ACHN (cell line): Measurements from ENCODE around the gene DYNLT4.
"Not testable (repeated sequence)": the region's sequence is repeated elsewhere in the genome, so short reads cannot be mapped to it uniquely, and the experiment has no call there.

Experiments
- DNase-seq: peaks from one replicate; pipeline ENCODE4 v3.0.0-alpha.2; 2015
- in situ Hi-C: cut with HindIII; loops from 2 replicates; pipeline ENCODE4 v1.10.0; 2017; ENCODE audit warnings: low sequenced_read_pairs, low pct_ligation_motif_present, low pct_unique_long_range_greater_than_20kb

Gene DYNLT4

DNA sequence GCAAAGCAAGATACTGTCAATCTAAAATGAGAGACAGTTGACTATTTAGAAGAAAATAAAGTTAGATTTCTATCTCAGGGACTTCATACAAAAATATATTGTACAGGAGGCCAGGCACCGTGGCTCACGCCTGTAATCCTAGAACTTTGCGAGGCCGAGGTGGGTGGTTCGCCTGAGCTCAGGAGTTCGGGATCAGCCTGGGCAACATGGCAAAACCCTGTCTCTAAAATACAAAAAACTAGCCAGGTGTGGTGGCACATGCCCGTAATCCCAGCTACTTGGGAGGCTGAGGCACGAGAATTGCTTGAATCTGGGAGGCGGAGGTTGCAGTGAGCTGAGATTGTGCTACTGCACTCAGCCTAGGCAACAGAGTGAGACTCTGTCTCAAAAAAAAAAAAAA is 8.8 kb upstream of the DYNLT4 start:
- DNase-seq, in situ Hi-C loops: not testable (repeated sequence)

DNA sequence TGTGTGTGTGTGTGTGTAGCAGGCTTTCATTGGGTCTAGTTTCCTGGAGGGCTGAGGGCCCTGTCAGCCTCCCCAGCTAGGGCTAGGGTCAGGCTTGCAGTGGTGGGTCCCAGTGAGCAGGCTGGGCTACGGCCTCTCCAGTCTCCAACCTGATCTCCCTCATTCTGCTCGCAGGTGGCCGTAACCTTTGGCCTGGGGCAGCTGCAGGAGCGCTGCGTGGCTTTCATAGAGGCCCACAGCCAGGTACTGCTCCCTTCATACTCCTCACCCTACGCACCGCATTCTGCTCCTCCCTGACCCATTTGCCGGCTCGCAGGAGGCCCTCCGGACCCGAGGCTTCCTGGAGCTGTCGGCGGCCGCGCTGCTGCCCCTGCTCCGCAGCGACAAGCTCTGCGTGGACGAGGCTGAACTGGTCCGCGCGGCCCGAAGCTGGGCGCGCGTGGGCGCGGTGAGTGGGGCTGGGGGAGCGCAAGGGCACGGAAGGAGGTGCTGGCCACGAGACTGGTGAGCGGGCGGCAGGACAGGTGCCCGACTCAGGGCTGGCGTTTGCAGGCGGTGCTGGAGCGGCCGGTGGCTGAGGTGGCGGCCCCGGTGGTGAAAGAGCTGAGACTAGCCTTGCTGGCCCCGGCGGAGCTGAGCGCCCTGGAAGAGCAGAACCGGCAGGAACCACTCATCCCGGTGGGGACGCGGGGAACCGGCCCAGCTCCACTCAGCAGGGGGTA is 5.8 kb upstream of the DYNLT4 start:
- no peak for DNase-seq
- in situ Hi-C loops: no loop called here

DNA sequence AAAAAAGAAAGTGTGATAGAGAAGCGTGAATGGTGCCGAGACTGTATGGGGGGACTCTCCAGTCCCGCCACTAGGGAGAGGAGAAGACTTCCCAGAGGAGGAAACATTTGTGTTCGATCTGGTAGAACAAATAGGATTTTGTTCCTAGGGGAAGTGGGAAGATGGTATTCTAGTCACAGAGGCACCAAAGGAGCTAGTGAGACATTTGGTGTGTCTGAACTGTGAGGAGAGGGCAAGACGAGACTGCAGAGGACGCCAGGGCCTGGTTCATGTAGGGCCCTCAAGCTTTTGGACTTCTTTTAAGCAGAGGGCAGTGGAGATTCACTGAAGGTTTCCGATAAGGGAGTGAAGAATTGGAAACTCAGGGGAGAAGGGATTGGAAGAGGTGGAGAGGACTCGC is 4.1 kb upstream of the DYNLT4 start:
- no peak for DNase-seq
- in situ Hi-C loops: no loop called here

DNA sequence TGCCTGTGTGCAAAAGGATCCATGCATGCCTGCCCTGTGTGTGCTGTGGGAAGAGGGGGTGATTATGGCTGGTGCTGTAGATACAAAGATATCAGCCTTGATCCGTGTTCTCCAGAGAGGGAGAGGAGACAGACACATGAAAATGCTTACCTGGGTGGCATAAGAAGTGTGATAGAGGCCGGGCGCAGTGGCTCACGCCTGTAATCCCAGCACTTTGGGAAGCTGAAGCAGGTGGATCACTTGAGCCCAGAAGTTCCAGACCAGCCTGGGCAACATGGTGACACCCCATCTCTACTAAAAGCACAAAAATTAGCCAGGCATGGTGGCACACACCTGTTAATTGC is 3.6 kb upstream of the DYNLT4 start:
- in situ Hi-C loops, DNase-seq: not testable (repeated sequence)

DNA sequence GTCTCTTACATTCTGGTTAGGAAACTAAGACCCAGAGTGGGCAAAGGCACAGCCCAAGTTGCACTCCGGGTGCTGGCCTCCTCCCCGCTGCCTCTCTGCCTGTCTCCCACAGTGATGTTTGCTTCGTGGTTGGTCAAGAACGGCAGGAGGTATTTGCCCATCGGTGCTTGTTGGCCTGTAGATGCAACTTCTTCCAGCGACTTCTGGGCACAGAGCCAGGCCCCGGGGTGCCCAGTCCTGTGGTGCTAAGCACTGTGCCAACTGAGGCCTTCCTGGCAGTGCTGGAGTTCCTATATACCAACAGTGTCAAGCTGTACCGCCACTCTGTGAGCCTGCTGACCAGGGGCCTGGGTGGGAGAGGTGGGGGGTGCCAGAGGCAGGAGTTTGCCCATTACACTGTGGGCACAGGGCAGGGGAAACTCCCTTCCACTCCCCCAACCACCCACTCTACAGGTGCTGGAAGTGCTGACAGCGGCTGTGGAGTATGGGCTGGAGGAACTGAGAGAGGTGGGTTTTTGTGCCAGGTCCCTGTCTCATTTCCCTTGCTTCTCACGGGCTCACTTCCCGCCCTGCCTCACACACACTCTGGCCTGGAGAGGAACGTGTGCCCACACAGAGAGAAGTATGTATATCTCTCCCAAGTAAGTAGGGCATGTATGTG is 3.1 kb upstream of the DYNLT4 start:
- peak; percentile 83 for DNase-seq
- in situ Hi-C loops: no loop called here

DNA sequence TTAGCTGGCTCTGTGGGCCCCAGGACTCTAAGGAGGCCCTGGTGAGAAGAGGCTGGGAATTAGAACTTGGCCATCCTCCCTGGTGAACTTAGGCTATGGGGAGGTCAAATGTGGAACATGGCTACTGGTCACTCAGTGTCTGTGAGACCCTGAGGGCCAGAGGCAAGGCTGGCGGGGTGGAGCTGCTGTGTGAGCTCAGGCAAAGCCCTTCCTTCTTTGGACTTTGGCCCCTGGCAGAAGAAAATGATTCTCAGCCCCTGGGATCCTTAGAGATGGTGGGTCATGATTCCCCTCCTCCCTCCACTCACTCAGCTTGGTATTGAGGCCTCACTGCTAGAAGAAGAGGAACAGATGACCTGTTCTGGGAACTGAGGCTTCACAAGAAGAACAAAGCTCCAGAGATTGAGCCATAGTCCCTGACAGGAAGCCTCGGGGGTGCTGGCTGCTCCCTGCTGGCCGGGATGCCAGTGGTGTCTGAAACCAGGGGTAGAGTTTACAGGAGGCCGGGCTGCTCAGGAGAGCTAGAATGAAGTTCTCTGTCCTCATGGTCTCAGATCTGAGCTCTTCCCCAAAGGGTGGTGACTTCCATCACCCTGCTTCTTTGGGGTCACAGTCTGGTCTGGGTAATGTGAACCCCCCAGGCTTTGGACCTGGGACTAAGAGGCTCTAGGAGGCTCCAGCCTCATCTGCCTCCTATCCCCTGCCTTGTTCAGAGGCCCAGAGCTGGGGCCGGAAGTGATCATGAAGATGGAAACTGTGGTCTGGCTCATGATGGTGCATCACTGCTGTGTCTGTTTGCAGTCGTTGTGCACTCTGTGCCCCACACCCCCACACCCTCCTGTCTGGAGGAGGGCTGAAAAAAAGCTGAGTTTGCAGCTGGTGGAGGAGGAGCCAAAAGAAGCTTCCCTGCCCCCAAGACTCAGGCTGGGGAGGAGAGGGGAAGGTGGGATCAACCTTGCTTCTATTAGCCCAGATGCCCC is 2.1 kb upstream of the DYNLT4 start:
- in situ Hi-C loops: no loop called here
- peak; percentile 27 for DNase-seq

DNA sequence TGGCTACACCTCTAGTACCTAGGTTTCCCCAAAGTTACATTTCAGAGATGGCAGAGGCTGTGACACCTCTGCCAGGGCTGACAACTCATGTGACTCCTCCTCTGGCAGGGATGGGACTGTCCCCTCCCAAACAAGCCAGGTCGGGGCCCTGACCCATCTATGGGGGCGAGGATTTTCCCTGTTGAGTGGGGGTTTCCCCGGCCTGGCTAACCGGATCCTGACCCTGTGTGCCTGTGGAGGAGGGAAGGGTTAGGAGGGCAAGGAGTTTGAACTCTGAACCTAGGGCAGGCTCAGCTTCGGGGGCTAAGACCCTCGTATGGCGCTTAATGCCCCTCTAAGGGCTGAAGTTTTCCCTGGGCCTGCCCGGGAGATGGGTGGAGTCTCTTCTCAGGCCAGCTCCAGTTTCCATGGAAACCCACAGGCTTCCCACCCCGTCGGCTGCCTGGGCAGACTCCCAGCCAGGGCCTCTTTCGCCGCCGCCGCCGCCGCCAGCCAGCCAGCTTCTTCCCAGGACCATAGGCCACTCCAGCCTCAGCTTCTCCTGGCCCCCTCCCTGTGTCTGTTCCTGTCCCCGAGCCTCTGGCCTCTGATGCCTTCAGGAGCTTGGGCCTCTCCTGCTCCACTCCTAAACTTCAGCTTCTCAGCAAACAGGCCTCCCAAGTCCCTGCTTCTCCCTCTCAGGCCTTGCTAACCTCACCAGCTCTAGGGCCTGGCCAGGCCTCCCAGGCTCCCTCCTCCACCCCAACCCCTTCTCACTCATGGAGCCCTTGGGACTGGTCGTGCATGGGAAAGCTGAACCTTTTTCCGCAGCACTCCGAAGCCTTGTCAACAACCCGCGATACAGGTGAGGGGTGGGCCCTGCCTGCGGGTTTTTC is 1.1 kb upstream of the DYNLT4 start, which contains the start of gene BTBD19:
Gene BTBD19, plus strand, starts transcription at position 461 of the 875 bp plus-strand sequence. Its CDS starts 298 bp downstream, at position 759.
- peak; percentile 76 for DNase-seq
- in situ Hi-C loops: no loop called here

DNA sequence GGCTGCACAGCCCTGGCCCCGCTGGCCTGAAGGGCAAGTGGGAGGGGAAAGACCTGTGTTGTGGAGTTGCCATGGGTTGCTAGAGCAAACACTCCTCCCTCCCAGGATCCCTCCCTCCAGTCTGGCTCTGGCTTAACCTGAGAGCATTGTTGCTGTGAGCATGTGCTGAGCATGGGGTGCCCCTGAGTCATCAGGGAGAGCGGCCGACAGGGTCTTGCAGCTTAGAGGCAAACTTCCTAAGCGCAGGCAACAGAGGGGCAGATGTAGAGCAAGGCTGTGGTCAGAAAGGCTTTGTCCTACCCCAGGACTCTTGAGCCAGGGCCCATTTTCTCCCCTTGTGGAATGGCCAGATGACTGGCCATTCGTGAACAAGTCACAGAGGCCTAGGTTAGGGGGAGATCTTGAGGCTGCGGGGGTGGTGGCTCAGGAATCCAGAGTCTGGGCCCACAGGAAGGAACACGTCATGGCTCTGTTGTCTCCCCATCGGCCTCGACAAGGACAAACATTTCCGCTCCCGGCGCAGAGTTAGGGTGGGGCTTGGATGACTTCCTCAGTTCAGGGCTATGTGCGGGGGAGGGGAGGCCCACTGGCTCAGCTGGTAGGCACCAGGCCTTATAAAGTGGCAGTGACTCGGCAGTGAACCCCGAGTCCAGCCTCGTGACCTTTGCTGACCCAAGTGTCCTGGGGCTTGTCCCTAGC is 362 bp upstream of the DYNLT4 start:
- in situ Hi-C loops: no loop called here
- peak; percentile 97 for DNase-seq

DNA sequence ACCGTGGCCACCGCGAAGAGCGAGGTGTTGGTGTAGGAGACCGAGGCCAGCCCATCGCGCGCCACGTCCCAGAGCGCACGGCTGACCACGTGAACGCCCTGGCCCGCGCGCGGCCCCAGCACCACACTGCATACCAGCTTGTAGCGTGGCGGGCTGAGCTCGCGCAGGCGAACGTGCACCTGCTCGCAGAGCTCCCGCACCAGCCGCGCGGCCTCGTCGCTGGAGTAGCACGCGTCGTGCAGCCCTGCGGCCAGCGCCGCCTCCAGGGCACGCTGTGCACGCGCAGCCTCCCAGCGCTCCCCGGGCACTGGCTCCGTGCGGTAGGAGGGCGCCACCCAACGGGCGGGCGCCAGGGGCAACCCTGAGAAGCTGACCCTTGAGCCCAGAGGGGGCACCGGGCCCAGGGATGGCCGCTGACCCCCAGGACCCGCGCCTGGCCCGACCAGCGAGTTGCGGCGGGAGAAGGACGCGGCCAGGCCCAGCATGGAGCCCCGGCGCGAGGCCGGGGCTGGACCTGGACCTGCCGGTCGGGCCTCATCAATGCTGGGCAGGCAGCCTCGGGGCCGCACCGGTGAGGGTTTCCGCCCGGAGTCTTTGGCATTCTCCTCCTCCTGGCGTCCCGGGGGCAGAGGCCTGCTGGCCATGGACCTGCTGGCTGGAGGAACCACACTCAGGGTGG is 987 bp downstream of the DYNLT4 start:
- DNase-seq: no peak
- in situ Hi-C loops: no loop called here

DNA sequence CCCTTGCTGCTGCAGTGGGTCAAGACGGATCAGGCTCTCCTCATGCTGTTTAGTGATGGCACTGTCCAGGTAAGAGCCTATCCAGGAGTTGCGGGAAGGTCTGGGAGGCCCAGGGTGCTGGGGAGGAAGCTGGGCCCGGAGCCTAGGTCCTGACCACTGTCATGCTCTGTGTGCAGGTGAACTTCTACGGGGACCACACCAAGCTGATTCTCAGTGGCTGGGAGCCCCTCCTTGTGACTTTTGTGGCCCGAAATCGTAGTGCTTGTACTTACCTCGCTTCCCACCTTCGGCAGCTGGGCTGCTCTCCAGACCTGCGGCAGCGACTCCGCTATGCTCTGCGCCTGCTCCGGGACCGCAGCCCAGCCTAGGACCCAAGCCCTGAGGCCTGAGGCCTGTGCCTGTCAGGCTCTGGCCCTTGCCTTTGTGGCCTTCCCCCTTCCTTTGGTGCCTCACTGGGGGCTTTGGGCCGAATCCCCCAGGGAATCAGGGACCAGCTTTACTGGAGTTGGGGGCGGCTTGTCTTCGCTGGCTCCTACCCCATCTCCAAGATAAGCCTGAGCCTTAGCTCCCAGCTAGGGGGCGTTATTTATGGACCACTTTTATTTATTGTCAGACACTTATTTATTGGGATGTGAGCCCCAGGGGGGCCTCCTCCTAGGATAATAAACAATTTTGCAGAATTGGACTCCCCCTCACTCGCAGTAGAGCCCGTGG is 1.7 kb downstream of the DYNLT4 start:
- in situ Hi-C loops: no loop called here
- DNase-seq: no peak

DNA sequence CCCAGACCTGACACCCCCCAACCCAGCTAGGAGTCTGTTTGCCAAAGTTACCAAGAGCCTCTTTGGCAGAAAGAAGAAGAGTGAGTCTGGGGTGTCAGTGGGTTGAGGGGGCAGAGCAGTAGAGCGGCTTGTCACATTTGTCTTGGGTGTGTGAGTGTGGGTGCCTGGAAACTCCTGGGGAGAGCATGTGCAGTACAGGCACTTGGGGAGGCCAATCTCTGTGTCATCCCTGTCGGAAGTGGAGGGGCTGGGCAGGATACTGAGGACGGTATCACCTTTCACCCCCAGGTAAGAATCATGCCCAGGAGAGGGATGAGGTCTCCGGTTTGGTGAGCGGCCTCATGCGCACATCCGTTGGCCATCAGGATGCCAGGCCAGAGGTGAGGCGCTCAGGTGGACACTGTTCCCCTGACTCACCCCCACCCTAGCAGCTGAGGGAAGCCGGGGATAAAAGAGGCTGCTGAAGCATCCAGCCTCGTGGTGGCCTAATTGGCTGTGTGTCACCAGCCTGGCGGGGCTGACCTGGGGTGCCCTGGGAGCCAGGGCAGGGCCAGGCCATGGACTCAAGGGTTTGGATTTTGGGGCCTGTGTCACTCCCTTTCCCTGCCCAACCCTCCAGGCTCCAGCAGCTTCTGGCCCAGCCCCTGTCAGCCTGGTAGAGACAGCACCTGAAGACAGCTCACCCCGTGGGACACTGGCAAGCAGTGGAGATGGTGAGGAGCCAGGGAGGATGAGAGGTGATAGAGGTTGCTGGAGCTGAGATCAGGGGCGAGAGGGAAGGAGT is 3.6 kb downstream of the DYNLT4 start:
- no peak for DNase-seq
- in situ Hi-C loops: no loop called here

DNA sequence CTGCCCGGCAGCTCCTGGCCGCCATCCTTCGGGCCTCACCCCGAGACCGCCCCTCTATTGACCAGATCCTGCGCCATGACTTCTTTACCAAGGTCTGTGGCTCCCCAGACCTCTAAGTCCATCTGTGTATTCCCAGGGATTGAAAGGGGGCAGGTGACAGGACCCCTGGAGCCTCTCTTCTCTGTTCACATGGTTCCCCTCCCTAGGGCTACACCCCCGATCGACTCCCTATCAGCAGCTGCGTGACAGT is 4.2 kb downstream of the DYNLT4 start:
- in situ Hi-C loops: no loop called here
- no peak for DNase-seq

DNA sequence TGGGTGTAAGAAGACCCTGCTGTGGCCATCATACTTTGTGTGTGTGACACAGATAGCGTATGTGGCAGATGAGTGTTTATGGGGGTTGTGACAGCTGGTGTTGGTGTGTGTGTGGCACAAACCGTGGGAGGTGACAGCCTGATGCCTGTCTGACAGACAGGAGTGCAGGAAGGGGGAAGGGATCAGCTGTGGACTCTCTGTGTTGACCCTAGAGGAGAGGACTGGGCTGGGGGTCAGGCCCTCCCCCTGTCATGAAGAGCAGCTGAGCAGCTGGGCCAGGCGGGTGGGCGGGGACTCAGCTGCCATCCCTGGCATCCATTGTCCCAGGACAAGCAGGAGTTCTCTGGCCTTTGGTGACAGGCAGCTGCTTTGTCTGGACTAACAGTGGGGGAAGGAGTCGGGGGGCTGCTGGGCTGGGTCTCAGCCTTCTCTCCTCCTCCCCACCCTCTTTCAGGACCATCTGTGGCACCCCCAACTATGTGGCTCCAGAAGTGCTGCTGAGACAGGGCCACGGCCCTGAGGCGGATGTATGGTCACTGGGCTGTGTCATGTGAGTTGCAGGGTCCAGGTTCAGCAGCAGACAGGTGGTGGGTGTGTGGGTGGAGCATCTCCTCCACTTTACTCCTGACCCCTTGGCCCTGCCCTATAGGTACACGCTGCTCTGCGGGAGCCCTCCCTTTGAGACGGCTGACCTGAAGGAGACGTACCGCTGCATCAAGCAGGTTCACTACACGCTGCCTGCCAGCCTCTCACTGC is 4.7 kb downstream of the DYNLT4 start:
- DNase-seq: no peak
- in situ Hi-C loops: no loop called here

DNA sequence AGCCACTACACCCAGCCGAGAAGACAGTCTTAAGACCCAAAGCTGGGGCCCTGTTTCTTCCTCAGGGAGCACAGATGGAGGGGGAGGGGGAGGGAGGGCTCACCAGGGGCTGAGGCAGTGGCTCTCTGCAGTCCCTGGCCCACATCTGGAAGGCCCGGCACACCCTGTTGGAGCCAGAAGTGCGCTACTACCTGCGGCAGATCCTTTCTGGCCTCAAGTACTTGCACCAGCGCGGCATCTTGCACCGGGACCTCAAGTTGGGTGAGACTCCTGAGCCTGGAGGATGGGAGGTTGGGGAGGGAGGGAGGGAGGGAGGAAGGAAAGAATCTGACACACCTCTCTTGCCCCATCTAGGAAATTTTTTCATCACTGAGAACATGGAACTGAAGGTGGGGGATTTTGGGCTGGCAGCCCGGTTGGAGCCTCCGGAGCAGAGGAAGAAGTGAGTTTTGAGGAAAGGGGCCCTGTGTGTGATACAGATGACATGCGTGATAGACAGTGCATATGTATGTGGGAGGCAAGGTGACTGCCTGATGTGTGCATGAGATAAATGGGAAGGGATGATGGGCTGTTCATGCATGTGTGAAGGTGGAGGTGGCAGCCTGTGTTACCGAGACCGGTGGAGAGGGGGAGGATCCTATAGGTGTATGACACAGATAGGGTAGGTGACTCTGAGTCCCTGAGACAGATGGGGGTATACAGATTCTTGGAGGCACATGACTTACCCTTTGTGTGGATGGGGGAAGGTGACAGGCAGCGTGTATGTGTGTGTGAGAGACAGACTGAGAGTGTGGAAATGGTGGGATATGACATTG is 5.5 kb downstream of the DYNLT4 start:
- no peak for DNase-seq
- in situ Hi-C loops: no loop called here
